ENCODE data around the gene SLC30A9.

The SLC30A9 gene

GRCh38 chr4:42132099-42132498 lies 141.8 kb downstream of the SLC30A9 start:
- H3K4me3 Mint-ChIP-seq = no peak overlapping the region
- no peak for TF ChIP-seq CTCF (IDR thresholded peaks at IDR 0.05)
- H3K36me3 Mint-ChIP-seq (ENCODE audit: low read depth) = no peaks in the 10 kb centered on the region
- no peak overlapping the region for H3K27ac Mint-ChIP-seq
- peaks cover 25% of the 10 kb centered on the region for H3K27me3 Mint-ChIP-seq (ENCODE audit: low read depth, poor library complexity)
- no peak for DNase-seq
- no peaks in the 10 kb centered on the region for H3K9me3 Mint-ChIP-seq
- H3K4me1 Mint-ChIP-seq = no peaks in the 10 kb centered on the region

GRCh38 chr4:42133006-42133405 lies 142.7 kb downstream of the SLC30A9 start:
- peaks cover 22% of the 10 kb centered on the region for H3K27me3 Mint-ChIP-seq (ENCODE audit: low read depth, poor library complexity)
- no peak for DNase-seq
- H3K4me1 Mint-ChIP-seq = no peaks in the 10 kb centered on the region
- H3K9me3 Mint-ChIP-seq = no peaks in the 10 kb centered on the region
- H3K27ac Mint-ChIP-seq = no peak overlapping the region
- no peak for TF ChIP-seq CTCF (IDR thresholded peaks at IDR 0.05)
- no peak overlapping the region for H3K4me3 Mint-ChIP-seq
- no peaks in the 10 kb centered on the region for H3K36me3 Mint-ChIP-seq (ENCODE audit: low read depth)

GRCh38 chr4:42136371-42136770 lies 146.0 kb downstream of the SLC30A9 start:
- Mint-ChIP-seq H3K27me3 (ENCODE audit: low read depth, poor library complexity) (peaks cover 20% of the 10 kb centered on the region), H3K4me3 (no peak overlapping the region), H3K36me3 (ENCODE audit: low read depth) (no peaks in the 10 kb centered on the region), H3K4me1 (no peaks in the 10 kb centered on the region), H3K27ac (no peak overlapping the region), H3K9me3 (no peaks in the 10 kb centered on the region)
- TF ChIP-seq CTCF (IDR thresholded peaks at IDR 0.05) = no peak
- no peak for DNase-seq

All from nephron progenitor cell (in vitro differentiated cells).